ENCODE measurements around the gene ZMAT3.
"Not testable (repeated sequence)": the region's sequence is repeated elsewhere in the genome, so short reads cannot be mapped to it uniquely, and the experiment has no call there.

The ZMAT3 gene

GRCh38 chr3:179071323-179072099, at the start of gene ZMAT3:
Gene ZMAT3, minus strand, starts transcription at chr3:179071809. Its CDS starts 4,057 bp downstream, at chr3:179067752.
- in situ Hi-C loops (cut with MboI; ENCODE audit: low sequenced_read_pairs): loop anchor here (25.0 kb wide), 1 partner anchor 491 kb away; the partner anchor contains the start of gene ACTL6A

- in situ Hi-C loops (cut with MboI; ENCODE audit: low sequenced_read_pairs): no loop called here
Observed at GRCh38 chr3:179116816-179117215, 45.2 kb upstream of the ZMAT3 start.

- in situ Hi-C loops (cut with MboI; ENCODE audit: low sequenced_read_pairs): not testable (repeated sequence)
Observed at GRCh38 chr3:179115444-179115843, 43.8 kb upstream of the ZMAT3 start.

GRCh38 chr3:179113903-179114302, 42.3 kb upstream of the ZMAT3 start:
- in situ Hi-C loops (cut with MboI; ENCODE audit: low sequenced_read_pairs): no loop called here

GRCh38 chr3:179108086-179108485, 36.5 kb upstream of the ZMAT3 start:
- in situ Hi-C loops (cut with MboI; ENCODE audit: low sequenced_read_pairs): no loop called here

- in situ Hi-C loops (cut with MboI; ENCODE audit: low sequenced_read_pairs): no loop called here
Observed at GRCh38 chr3:179107617-179108016, 36.0 kb upstream of the ZMAT3 start.

GRCh38 chr3:179105881-179106280, 34.3 kb upstream of the ZMAT3 start:
- in situ Hi-C loops (cut with MboI; ENCODE audit: low sequenced_read_pairs): no loop called here

- in situ Hi-C loops (cut with MboI; ENCODE audit: low sequenced_read_pairs): no loop called here
Observed at GRCh38 chr3:179100652-179101051, 29.0 kb upstream of the ZMAT3 start.

GRCh38 chr3:179098388-179099077, 26.9 kb upstream of the ZMAT3 start:
- in situ Hi-C loops (cut with MboI; ENCODE audit: low sequenced_read_pairs): no loop called here

- in situ Hi-C loops (cut with MboI; ENCODE audit: low sequenced_read_pairs): no loop called here
Observed at GRCh38 chr3:179093807-179094206, 22.2 kb upstream of the ZMAT3 start.

GRCh38 chr3:179091113-179091512, 19.5 kb upstream of the ZMAT3 start:
- in situ Hi-C loops (cut with MboI; ENCODE audit: low sequenced_read_pairs): no loop called here

- in situ Hi-C loops (cut with MboI; ENCODE audit: low sequenced_read_pairs): no loop called here
Observed at GRCh38 chr3:179088306-179088705, 16.7 kb upstream of the ZMAT3 start.

GRCh38 chr3:179083977-179084376, 12.4 kb upstream of the ZMAT3 start:
- in situ Hi-C loops (cut with MboI; ENCODE audit: low sequenced_read_pairs): no loop called here

- in situ Hi-C loops (cut with MboI; ENCODE audit: low sequenced_read_pairs): no loop called here
Observed at GRCh38 chr3:179082416-179082815, 10.8 kb upstream of the ZMAT3 start.

GRCh38 chr3:179081885-179082284, 10.3 kb upstream of the ZMAT3 start:
- in situ Hi-C loops (cut with MboI; ENCODE audit: low sequenced_read_pairs): no loop called here

- in situ Hi-C loops (cut with MboI; ENCODE audit: low sequenced_read_pairs): no loop called here
Observed at GRCh38 chr3:179079537-179079936, 7.9 kb upstream of the ZMAT3 start.

GRCh38 chr3:179076243-179077027, 4.8 kb upstream of the ZMAT3 start:
- in situ Hi-C loops (cut with MboI; ENCODE audit: low sequenced_read_pairs): no loop called here

GRCh38 chr3:179074656-179075055, 3.0 kb upstream of the ZMAT3 start:
- in situ Hi-C loops (cut with MboI; ENCODE audit: low sequenced_read_pairs): loop anchor here (25.0 kb wide), 1 partner anchor 488 kb away; the partner anchor contains the start of gene ACTL6A

GRCh38 chr3:179073816-179074215, 2.2 kb upstream of the ZMAT3 start:
- in situ Hi-C loops (cut with MboI; ENCODE audit: low sequenced_read_pairs): loop anchor here (25.0 kb wide), 1 partner anchor 488 kb away; the partner anchor contains the start of gene ACTL6A

GRCh38 chr3:179072100-179072438, 460 bp upstream of the ZMAT3 start:
- in situ Hi-C loops (cut with MboI; ENCODE audit: low sequenced_read_pairs): loop anchor here (25.0 kb wide), 1 partner anchor 490 kb away; the partner anchor contains the start of gene ACTL6A

- in situ Hi-C loops (cut with MboI; ENCODE audit: low sequenced_read_pairs): loop anchor here (25.0 kb wide), 1 partner anchor 491 kb away; the partner anchor contains the start of gene ACTL6A
Observed at GRCh38 chr3:179071027-179071322, 634 bp downstream of the ZMAT3 start.
